GM21528 (cell line): Measurements from ENCODE around the gene NPFFR1.
A peak's percentile ranks its signal among the peaks of the same experiment; 100 is the strongest.

Experiments
- ATAC-seq: cut with Tn5 transposase; IDR thresholded peaks from one replicate; pipeline ENCODE4 v1.9.1; 2021; ENCODE audit warnings: mild to moderate bottlenecking, moderate library complexity; ENCODE audit not compliant: unreplicated experiment, low FRiP score

NPFFR1 gene, protein sequence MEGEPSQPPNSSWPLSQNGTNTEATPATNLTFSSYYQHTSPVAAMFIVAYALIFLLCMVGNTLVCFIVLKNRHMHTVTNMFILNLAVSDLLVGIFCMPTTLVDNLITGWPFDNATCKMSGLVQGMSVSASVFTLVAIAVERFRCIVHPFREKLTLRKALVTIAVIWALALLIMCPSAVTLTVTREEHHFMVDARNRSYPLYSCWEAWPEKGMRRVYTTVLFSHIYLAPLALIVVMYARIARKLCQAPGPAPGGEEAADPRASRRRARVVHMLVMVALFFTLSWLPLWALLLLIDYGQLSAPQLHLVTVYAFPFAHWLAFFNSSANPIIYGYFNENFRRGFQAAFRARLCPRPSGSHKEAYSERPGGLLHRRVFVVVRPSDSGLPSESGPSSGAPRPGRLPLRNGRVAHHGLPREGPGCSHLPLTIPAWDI

DNA sequence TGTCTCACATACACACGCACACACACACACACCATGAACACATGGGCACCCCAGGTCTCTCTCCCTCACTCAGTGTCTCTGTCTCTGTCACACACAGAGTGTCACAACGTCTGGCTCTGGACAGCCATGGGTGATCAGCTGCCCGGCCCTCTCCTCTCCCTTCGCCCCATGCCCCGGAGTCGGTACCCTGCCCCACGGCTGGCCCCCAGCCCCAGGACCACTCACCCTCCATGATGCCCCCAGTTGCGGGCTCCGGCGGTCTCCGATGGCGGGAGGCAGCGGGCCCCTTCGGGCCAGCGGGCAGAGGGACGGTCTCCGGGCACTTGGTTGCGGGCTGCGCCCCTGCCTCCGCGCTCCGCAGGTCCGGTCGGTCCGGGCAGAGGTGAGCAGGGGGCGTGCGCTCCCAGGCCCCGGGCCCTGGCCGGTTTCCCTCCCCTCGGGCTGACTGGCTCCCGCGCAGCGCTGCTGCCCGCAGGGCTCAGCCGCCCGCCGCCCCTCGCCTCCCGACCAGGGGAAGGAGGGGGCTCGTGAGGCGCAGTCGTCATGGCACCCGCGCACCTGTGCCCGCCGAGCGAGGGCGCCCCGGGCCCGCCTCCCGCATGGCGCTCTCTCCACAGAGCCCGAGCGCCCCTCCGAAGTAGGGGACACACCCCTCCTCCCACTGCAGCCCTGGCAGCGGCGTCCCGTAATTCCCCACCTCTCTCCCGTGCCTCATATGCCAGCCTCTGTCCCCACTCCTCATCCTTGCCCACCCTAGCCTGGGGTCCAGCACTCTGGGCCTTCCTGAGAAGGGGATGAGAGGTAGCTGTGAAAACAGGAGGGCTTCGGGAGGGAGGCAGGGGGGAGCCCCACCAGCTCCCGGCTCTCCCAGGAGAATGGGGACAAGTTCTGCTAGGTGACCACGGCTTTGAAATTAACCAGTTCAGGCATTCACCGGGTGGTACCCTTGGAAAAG is at the start of gene NPFFR1:
Gene NPFFR1, minus strand, starts transcription at position 560 of the 955 bp plus-strand sequence. Its CDS starts 328 bp downstream, at position 232.
- ATAC-seq, result no peak

DNA sequence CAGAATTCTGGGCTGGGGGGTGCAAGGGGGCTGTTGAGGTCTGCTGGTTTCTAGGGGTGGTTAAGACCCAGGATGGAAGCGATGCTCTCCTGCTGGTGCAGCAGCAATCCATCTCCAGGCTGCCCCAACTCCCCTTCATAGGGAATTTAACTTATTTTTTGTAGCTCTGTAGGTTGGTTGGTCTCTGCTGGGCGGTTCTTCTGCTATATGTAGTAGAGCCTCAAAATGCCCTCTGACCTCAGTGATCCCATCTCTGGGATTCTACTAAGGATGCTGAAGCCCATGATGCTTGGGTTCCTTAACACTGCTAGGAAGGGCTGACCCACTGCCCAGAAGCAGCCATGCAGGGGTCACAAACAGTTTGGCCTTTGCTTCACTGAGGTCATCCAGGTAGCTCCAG is 49.5 kb upstream of the NPFFR1 start:
- ATAC-seq, result no peak

DNA sequence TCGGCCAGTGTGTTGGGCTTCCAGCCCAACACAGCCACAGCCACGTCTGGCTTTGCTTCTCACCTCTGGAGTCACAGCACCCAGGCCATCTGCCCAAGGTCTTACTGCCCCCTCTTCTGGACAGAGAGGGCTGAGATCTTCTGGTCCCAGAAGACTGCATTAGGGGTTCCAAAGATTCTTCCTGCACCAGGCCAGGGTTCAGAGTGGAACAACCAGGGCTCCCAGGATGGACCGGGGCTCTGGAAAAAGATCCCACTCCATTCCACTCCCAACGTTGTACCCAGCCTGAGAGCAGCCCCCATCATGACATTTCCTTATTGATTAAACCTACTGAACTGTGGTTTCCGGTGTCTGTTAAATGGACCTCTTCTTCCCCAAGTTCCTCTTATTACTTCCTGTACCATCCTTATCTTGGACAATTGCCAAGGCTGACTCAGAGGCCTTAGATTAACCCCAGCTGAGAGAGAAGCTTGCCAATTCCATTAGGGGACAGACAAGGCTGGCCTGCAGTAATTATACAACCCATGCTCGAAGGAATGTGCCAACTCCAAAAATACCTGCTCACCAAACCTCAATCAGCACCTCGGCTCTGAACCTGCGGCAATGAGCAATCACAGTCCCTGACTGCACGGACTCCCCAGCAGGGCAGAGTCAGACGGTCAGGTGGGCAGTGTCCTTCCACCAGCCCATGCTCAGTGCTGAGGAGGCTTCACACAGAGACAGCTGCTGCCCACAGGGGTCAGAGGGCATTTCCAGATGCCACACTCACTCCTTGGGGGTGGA is 47.9 kb upstream of the NPFFR1 start:
- ATAC-seq, result peak; percentile 64

DNA sequence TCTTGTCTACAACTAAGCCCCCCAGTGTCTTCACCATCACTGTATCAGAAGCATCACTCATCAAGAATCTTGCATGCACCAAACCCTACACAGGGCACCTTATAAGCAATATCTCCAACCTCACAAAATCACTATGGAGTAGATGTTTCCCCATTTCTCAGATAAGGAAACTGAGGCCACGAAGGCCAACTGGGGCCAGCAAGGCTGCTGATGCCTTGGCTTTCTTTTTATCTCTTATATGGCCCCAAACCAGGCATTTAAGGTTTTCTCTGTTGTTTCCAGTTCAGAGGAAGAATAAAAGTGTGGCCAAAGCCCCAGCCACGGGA is 47.3 kb upstream of the NPFFR1 start:
- no peak for ATAC-seq

DNA sequence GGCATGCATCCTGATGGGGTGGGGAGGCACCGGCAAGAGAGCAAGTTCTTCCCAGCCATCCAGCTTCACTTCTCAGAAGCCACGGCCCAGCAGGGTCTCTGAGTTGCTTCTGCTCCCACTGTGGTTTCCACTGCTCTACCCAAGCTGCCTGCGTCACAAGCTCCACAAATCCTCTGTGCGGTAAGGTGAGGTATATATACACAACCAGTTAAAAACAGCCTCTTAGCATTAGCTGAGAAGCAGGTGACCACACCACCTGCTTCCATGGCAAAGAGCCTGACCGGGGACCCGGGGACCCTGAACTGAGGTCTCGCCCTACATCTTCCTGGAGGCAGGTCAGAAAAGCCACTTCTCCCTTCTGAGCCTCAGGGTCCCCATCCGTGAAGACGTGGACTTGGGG is 46.9 kb upstream of the NPFFR1 start:
- ATAC-seq, result no peak

DNA sequence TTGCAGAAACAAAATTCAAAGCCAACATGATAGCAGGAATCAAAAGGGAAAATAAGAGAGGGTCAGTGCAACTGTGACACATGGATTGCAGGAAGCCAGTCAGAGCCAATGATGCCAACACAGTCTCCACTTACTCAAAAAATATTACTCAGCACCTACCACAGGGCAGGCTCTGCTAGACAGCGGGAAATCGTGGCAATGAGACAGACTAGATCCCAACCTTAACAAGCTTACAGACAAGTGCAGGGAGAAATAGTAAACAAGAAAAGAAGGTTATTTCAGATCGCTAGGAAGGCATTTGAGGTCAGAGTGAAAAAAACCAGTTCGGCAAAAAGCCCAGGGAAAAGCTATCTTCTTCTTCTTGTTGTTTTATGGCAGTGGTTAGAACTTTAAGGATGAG is 45.2 kb upstream of the NPFFR1 start:
- no peak for ATAC-seq

DNA sequence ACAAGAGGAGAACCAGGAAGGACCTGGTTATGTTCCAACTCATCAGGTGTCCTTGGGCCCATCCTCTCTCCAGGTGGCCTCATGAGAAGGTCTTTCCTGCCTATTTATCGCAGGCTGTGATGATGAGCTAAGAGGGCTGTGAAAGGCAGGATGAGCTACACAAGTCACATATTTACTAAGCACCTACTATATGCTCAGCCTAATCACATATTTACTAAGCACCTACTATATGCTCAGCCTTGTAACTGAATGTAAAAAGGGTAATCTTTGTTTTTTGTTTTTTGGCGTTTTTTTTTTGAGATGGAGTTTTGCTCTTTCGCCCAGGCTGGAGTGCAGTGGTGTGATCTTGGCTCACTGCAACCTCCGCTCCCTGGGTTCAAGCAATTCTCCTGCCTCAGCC is 44.2 kb upstream of the NPFFR1 start:
- ATAC-seq, result no peak

DNA sequence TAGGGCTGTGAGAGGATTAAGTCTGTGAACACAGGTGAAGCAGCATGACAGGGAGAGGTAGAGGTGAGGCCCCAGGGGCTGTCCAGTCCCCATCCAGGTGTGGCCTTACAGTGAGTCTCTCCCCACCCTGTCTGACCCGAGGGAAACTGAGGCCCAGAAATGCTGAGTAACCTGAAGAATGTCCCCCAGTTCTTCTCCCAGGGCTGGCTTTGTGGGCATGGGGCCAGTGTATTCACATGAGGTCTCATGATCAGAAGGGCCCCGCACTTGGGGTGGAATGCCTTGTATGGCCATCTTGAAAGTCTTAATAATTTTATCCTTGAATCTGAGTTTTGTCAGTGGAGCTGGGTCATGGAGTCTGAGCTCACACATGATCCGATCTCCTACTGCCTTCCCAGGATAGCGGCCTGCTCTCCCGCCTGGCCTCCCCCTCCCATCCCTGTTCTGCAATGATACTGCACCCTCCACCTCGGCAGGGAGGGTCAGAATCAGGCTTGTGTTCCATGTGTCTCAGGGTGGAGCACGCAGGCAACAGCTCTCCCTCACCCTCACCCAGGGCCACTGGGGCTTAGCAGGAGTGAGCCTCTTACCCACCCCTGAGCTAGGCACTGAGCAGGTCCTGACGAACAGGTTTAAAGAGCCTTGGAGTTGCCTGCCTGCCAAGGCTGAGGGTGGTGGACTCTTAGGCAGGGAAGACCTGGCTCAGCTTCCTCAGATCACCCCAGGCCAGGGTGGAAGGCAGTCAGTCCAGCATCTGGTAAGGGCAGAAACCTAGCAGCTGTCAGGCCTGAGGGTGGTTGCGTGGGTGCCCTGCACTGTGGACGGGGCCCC is 41.4 kb upstream of the NPFFR1 start:
- ATAC-seq, result no peak

DNA sequence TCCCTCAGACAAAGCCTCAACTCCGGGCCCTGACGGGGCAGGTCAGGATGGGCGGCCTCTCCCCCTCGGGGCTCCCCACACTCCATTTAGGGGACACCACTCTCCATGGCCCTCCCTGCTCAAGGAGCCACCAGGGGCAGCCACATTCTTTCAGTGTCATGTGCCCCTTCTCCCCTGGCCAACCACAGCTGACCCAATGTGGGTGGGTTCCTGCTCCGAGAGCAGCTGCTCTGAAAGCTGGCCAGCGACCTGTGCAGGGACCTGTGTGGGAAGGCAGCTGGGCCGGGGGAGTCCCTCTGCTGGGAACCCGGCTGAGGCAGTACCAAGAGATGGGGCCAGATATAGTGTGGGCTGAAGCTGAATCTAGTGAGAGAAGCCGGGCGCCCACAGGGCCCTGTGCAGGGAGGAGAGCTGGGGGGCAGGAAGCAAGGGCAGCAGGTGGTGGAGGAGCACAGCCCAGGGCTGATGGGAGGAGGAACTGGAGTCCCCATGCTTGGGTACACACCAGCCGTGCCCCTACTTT is 40.6 kb upstream of the NPFFR1 start:
- ATAC-seq, result no peak

DNA sequence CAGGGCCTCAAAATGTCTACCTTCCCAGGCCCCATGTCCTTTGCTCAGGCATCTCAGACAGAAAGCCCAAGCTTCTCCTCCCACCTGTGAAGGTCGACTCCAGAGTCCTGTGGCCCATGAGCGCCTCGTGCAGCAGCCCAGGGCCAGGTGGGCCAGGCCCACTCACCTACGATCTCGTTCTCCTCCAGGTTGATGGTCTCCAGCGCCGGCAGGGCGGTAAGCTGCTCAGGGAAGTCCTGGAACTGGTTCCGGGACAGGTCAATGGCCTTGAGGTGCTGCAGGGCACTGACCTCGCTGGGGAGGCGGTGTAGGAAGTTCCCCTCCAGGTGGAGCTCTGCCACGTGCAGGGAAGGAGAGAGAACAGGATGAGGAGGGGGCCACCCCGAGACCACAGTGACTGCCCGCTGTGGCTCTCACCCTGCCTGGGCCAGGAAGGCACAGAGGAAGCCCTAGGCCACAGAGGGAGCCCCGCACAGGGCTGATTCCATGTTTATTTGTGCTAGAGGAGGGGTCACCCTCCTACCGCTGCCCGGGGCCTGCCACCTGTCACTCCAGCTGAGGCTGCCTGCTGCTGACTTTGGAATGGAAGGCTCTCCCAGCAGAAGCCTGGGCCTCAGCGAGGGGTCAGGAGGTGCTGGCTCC is 40.0 kb upstream of the NPFFR1 start:
- no peak for ATAC-seq

DNA sequence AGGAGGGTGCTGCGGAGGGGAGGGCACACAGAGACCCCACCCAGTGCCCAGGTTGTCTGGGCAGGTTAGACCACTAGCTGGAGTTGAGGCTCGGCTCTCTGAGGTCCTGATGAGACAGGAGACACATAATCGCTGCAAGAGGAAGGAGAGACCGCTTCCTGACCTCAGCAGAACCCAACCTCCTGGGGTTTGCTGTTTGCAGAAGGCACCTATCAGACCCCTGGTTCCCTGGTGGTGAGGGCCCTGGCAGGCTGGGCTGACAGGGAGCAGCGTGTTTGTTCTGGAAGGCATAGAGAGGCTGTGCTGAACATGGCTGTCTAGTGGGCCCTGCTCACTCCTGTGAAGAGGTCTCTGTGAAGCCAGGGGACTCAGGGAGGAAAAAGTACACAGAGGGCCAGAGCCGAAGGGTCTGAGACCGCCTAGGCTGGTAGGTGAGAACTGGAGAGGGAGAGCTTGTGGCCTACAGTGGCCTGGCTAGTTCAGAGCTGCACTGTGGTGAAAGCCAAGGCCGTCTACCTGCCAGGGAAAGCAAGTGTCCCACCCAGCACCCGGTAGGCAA is 39.4 kb upstream of the NPFFR1 start:
- no peak for ATAC-seq

DNA sequence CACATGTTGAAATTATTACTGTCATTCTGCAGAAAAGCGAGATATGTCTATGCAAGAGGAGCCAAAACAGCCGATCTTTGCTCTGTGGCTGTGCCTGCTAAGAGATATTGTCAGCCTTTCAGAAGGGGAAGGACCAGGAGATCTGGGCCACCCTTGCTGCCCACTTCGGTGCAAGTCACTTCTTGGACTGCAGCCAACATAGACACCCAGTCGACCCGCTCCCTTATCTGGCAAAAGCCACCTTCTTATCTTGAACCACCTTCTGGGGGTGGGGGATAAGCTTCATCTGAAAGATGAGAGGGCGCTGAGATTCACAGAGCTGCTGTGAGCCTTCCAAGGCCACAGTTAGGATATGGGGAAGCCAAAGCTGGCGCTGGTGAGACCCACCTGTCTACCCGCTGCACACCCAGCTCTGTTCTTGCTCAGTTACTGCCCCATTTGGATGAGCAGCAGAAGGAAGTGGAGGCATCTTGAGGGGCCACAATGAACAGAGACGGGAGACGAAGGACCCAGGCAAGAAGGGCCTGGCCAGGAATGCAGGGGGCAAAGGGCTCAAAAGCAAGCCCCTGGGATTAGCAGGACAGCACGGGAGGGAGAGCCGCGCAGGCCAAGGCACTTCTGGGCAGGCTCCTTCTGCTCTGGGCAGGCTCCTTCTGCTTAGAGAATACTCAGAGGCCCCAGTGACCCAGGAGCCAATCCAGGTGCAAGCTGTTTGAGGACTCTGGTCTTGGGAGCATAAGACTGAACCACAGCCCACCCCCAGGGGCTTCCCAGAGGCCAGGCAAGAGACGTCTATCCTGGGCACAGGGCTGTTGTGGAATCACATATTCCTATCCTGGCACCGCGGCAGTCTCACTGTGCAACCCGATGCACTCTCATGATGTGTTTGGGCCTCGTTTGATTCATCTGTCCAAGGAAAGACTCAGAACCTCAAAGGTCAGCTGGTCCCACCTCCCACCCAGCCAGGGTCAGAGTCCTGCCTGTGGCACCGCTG is 38.4 kb upstream of the NPFFR1 start:
- ATAC-seq, result no peak

DNA sequence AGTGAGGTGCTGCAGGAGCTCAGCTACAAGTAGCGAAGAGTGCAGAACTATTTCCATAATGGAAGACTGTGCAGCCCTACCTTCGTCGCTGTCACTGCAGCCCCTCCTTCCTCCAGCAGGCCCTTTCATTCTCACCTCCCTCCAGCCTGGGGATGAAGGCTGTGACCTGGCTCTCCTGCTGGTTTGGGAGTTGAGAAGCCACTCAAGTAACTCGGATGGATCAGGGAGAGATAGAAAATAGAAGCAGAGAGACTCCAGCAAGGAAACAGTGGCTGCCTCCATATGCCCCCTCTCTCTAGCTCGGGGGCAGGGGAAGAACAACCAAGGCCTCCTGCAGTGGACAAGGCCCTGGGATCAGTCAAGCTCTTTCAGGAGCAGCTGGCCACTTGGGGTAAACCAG is 37.4 kb upstream of the NPFFR1 start:
- no peak for ATAC-seq

DNA sequence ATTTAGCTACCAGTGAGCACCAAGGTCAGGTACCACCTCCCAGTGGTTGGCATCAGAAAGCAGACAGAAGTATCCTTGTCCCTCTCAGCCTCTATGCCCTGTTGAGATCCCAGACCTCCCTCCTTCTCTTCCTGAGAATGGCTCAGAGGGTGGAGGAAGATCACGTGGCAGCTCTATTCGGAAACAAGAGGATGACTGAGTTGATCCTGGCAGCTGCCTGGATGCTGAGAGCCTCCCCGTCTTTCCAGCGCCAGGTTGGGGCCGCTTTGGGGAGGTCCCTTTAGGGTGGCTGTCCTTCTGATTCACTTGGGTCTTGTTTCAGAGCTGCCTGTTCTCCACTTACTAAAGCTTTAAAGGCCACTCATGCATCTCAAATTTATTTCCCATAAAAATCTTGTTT is 36.9 kb upstream of the NPFFR1 start:
- ATAC-seq, result no peak

DNA sequence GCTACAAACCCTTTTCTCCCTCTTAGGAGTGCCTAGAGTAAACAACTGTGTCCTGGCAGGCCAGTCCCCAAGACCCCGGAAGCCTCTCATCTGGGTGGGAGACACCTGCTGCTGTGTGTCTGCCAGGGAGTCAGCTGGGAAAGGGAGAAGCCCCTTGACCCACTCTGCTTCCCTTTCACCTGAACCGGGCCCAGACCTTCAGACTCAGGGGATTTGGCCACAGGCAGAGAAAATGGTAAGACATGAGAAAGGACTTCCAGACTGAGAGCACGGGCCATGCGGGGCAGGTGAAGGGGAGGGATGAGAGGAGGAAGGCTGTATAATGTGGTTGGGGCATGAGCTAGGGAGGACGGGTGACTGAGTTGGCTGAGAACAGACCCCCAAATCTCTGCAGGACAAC is 36.0 kb upstream of the NPFFR1 start:
- no peak for ATAC-seq

DNA sequence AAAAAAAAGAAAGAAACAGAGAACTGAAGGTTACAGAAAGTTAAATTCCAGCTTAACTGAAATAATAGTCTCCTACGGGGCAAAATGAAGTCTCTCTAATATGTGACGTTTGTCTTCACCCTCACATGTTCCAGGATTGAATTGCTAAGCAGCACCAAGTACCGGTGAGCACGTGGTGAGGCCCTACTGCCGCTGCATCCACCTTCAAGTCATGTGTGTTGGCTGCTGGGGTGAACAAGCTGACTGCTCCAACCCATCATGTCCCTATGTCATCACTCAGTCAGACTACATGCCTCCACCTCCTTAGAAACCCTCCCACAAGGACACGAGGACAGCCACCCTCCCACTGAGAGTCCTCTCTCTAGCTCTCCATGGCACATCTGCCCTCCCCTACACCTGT is 35.4 kb upstream of the NPFFR1 start:
- no peak for ATAC-seq

DNA sequence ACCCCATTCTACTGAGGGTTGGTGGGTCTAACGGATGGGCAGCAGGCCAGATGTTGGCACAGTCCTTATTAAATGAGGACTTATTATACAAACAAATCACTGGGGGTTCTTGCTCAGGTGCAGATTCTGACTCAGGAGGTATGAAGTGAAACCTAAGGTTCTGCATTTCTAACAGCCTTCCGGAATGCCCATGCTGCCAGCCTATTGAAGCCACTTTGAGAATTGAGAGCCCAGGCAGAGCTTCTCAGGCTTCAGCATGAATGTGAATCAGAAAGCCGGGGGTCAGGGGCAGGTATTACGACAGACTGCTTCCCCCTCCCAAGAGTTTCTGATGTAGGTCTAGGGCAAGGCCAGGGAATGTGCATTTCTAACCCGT is 34.1 kb upstream of the NPFFR1 start:
- ATAC-seq, result no peak
